SU-DHL-6 (cell line): Measurements from ENCODE around the gene DHRS7B.

ENCODE experiments used
- H2AFZ ChIP-seq: fragments of 200-600 bp; sonication (generic); 2 replicates; pipeline ENCODE4 v1.6.1; 2014; ENCODE audit warnings: low read depth, mild to moderate bottlenecking, moderate library complexity, mixed read lengths, antibody characterized with exemption, low read length; ENCODE audit not compliant: severe bottlenecking
- H3F3A ChIP-seq: fragments of 200-600 bp; shearing (Covaris generic); 2 replicates; pipeline ENCODE4 v1.6.0; 2016; ENCODE audit warnings: antibody characterized with exemption, mild to moderate bottlenecking; ENCODE audit not compliant: insufficient read depth
- H3K27ac ChIP-seq: fragments of 200-600 bp; sonication (generic); 2 replicates; pipeline ENCODE4 v1.5.1; 2016; ENCODE audit warnings: low read depth, mild to moderate bottlenecking, low read length, moderate library complexity, mixed read lengths
- H3K27me3 ChIP-seq: fragments of 200-600 bp; sonication (generic), shearing (Covaris generic); 2 replicates; pipeline ENCODE4 v1.6.0; 2014; ENCODE audit warnings: mild to moderate bottlenecking, low read length
- H3K36me3 ChIP-seq: fragments of 200-600 bp; sonication (generic); 2 replicates; pipeline ENCODE4 v1.6.1; 2014; ENCODE audit warnings: mild to moderate bottlenecking, low read length, mixed read lengths
- H3K4me2 ChIP-seq: fragments of 300-600, 200-600 bp; shearing (Covaris generic), sonication (generic); 2 replicates; pipeline ENCODE4 v1.6.0; 2014; ENCODE audit warnings: low read length, low read depth, mild to moderate bottlenecking; ENCODE audit not compliant: poor library complexity, severe bottlenecking
- H3K4me3 ChIP-seq: fragments of 200-600 bp; sonication (generic); 2 replicates; pipeline ENCODE4 v1.5.1; 2014; ENCODE audit warnings: antibody characterized with exemption, low read length, mild to moderate bottlenecking, mixed read lengths; ENCODE audit not compliant: insufficient read depth, poor library complexity, severe bottlenecking
- H3K79me2 ChIP-seq: fragments of 200-600 bp; sonication (generic); 2 replicates; pipeline ENCODE4 v1.6.1; 2014; ENCODE audit warnings: mild to moderate bottlenecking, low read length, moderate library complexity; ENCODE audit not compliant: insufficient read depth
- H3K9ac ChIP-seq: fragments of 200-600 bp; sonication (generic); 2 replicates; pipeline ENCODE4 v1.7.0; 2014; ENCODE audit warnings: mild to moderate bottlenecking, low read length
- H3K9me2 ChIP-seq: fragments of 200-600 bp; sonication (generic); replicated peaks from 2 replicates; pipeline ENCODE4 v1.6.1; 2014; ENCODE audit warnings: low read length; ENCODE audit not compliant: insufficient read depth
- H3K9me3 ChIP-seq: fragments of 200-600 bp; sonication (generic); 2 replicates; pipeline ENCODE4 v1.6.1; 2014; ENCODE audit warnings: low read length, mixed read lengths; ENCODE audit not compliant: insufficient read depth
- H4K20me1 ChIP-seq: fragments of 200-600 bp; sonication (generic); 2 replicates; pipeline ENCODE4 v1.6.1; 2014; ENCODE audit warnings: low read depth, mild to moderate bottlenecking, antibody characterized with exemption, low read length, moderate library complexity, mixed read lengths
- EZH2phosphoT487 ChIP-seq: fragments of 200-600 bp; sonication (generic), shearing (Covaris generic); conservative IDR thresholded peaks from 2 replicates; pipeline ENCODE4 v1.6.1; 2018; ENCODE audit warnings: mild to moderate bottlenecking, antibody characterized with exemption, low read length, moderate library complexity, mixed read lengths
- TF ChIP-seq, protein P1 (sequence below): fragments of 200-600 bp; sonication (generic); IDR thresholded peaks from one replicate; pipeline ENCODE4 v1.5.1; 2017; ENCODE audit warnings: antibody characterized with exemption, mild to moderate bottlenecking, low read length, moderate library complexity; ENCODE audit not compliant: insufficient read depth, poor library complexity, severe bottlenecking

DHRS7B gene

DNA sequence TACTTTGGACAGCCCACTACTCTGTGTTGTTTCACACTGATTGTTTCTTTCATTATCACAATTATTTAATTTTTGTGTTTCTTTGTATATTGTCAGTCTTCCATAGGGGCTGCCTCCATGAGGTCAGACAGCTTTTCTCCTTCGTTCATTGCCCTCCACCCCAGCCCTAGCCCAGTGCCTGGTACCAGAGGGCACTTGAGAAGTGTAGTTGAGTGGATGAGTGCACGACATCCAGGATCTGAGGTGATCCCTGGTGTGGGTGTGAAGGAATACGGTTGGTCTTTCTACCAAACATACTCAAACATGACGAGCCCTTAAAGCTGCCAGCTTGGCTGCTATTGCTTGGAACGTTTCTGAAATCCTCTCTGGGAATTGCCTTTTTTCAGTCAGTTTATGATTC lies 37.9 kb downstream of the DHRS7B start:
- H2AFZ ChIP-seq = no peak overlapping the region
- H3K27ac ChIP-seq = no peak overlapping the region
- no peaks in the 10 kb centered on the region for H3K27me3 ChIP-seq
- H4K20me1 ChIP-seq = no peaks in the 10 kb centered on the region
- no peak overlapping the region for H3K4me2 ChIP-seq
- H3K9me3 ChIP-seq = no peaks in the 10 kb centered on the region
- H3K4me3 ChIP-seq = no peak overlapping the region
- TF ChIP-seq, protein P1, sequence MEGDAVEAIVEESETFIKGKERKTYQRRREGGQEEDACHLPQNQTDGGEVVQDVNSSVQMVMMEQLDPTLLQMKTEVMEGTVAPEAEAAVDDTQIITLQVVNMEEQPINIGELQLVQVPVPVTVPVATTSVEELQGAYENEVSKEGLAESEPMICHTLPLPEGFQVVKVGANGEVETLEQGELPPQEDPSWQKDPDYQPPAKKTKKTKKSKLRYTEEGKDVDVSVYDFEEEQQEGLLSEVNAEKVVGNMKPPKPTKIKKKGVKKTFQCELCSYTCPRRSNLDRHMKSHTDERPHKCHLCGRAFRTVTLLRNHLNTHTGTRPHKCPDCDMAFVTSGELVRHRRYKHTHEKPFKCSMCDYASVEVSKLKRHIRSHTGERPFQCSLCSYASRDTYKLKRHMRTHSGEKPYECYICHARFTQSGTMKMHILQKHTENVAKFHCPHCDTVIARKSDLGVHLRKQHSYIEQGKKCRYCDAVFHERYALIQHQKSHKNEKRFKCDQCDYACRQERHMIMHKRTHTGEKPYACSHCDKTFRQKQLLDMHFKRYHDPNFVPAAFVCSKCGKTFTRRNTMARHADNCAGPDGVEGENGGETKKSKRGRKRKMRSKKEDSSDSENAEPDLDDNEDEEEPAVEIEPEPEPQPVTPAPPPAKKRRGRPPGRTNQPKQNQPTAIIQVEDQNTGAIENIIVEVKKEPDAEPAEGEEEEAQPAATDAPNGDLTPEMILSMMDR = no peak
- no peak for TF ChIP-seq EZH2phosphoT487
- no peaks in the 10 kb centered on the region for H3F3A ChIP-seq
- H3K9me2 ChIP-seq = no peaks in the 10 kb centered on the region
- no peak overlapping the region for H3K9ac ChIP-seq
- no peaks in the 10 kb centered on the region for H3K36me3 ChIP-seq
- H3K79me2 ChIP-seq = no peaks in the 10 kb centered on the region

GRCh38 chr17:21165922-21166594 lies 39.3 kb downstream of the DHRS7B start:
- no peak overlapping the region for H3K4me2 ChIP-seq
- no peaks in the 10 kb centered on the region for H3K9me2 ChIP-seq
- no peak overlapping the region for H3K4me3 ChIP-seq
- H3K9me3 ChIP-seq = no peaks in the 10 kb centered on the region
- no peaks in the 10 kb centered on the region for H4K20me1 ChIP-seq
- H3F3A ChIP-seq = no peaks in the 10 kb centered on the region
- no peak overlapping the region for H3K27ac ChIP-seq
- H3K9ac ChIP-seq = no peak overlapping the region
- no peak for TF ChIP-seq EZH2phosphoT487
- TF ChIP-seq, protein P1 = no peak
- no peaks in the 10 kb centered on the region for H3K79me2 ChIP-seq
- no peaks in the 10 kb centered on the region for H3K27me3 ChIP-seq
- H2AFZ ChIP-seq = no peak overlapping the region
- H3K36me3 ChIP-seq = no peaks in the 10 kb centered on the region

GRCh38 chr17:21166595-21167210 lies 39.9 kb downstream of the DHRS7B start:
- Histone ChIP-seq H3K27me3 (no peaks in the 10 kb centered on the region), H3K27ac (no peak overlapping the region), H3K9ac (no peak overlapping the region)

More at GRCh38 chr17:21166595-21167210, 39.9 kb downstream of the DHRS7B start:
- H3K9me2 ChIP-seq = no peaks in the 10 kb centered on the region
- H4K20me1 ChIP-seq = no peaks in the 10 kb centered on the region
- no peaks in the 10 kb centered on the region for H3K36me3 ChIP-seq
- no peak overlapping the region for H3K4me2 ChIP-seq
- TF ChIP-seq, protein P1 = no peak
- TF ChIP-seq EZH2phosphoT487 = no peak
- H2AFZ ChIP-seq = no peak overlapping the region
- no peaks in the 10 kb centered on the region for H3K9me3 ChIP-seq
- no peak overlapping the region for H3K4me3 ChIP-seq
- H3F3A ChIP-seq = no peaks in the 10 kb centered on the region
- no peaks in the 10 kb centered on the region for H3K79me2 ChIP-seq
